ENCODE results near the gene HSD17B10.

DNA sequence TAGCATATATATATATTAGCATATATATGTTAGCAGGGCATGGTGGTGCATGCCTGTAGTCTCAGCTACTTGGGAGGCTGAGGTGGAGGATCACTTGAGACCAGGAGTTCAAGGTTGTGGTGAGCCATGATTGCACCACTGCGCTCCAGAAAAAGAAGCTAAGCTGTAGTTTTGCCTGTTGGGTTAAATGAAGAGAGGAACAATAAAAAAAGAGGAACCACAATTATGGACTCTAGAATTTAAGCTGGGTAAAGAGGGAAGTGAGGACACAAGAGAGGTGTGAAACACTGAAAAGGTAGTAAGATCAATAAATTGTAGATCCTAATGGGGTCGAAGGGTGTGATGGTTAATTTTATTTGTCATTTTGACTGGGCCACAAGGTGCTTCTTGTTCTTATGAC lies 40.5 kb upstream of the HSD17B10 start:
- TF ChIP-seq CTCF (IDR thresholded peaks at IDR 0.05) (no peak), EP300 (IDR thresholded peaks at IDR 0.05) (no peak), POLR2A (IDR thresholded peaks at IDR 0.05) (no peak)
